Skeletal muscle satellite cell (primary cell): ENCODE data around the gene HOXC9.

Experiments
- H3K27me3 ChIP-seq: 2 replicates; pipeline ENCODE4 v1.7.0; 2013; ENCODE audit warnings: low read length; ENCODE audit not compliant: control insufficient read depth, insufficient read depth
- H3K36me3 ChIP-seq: 2 replicates; pipeline ENCODE4 v1.7.0; 2013; ENCODE audit warnings: mild to moderate bottlenecking, control low read depth, low read length; ENCODE audit not compliant: insufficient read depth
- H3K4me1 ChIP-seq: 2 replicates; pipeline ENCODE4 v1.7.0; 2013; ENCODE audit warnings: low read length; ENCODE audit not compliant: control insufficient read depth, insufficient read depth
- H3K4me2 ChIP-seq: 2 replicates; pipeline ENCODE4 v1.7.0; 2013; ENCODE audit warnings: mild to moderate bottlenecking, low read length
- H3K4me3 ChIP-seq: 2 replicates; pipeline ENCODE4 v1.7.0; 2013; ENCODE audit warnings: low read length
- H3K9ac ChIP-seq: 2 replicates; pipeline ENCODE4 v1.7.0; 2013; ENCODE audit warnings: mild to moderate bottlenecking, low read depth, low read length, moderate library complexity
- H3K9me3 ChIP-seq: replicated peaks from 2 replicates; pipeline ENCODE4 v1.7.0; 2013; ENCODE audit warnings: mild to moderate bottlenecking, control low read depth, low read length

The HOXC9 gene

GRCh38 chr12:53995002-53995377 lies 5.0 kb upstream of the HOXC9 start:
- Histone ChIP-seq H3K9ac (peak overlapping the region; percentile 99), H3K4me2 (peak overlapping the region; percentile 100), H3K27me3 (no peaks in the 10 kb centered on the region), H3K4me3 (peak overlapping the region; percentile 85), H3K4me1 (peaks cover 61% of the 10 kb centered on the region), H3K9me3 (no peaks in the 10 kb centered on the region), H3K36me3 (no peaks in the 10 kb centered on the region)

- H3K4me3 ChIP-seq: peak overlapping the region; percentile 85
- H3K9me3 ChIP-seq: no peaks in the 10 kb centered on the region
- peaks cover 55% of the 10 kb centered on the region for H3K4me1 ChIP-seq
- peak overlapping the region; percentile 100 for H3K4me2 ChIP-seq
- no peaks in the 10 kb centered on the region for H3K27me3 ChIP-seq
- H3K9ac ChIP-seq: peak overlapping the region; percentile 99
- no peaks in the 10 kb centered on the region for H3K36me3 ChIP-seq
These were observed 4.4 kb upstream of the HOXC9 start for GRCh38 chr12:53995378-53996239.

- Histone ChIP-seq H3K4me2 (peak overlapping the region; percentile 100), H3K36me3 (no peaks in the 10 kb centered on the region), H3K27me3 (no peaks in the 10 kb centered on the region), H3K4me3 (peak overlapping the region; percentile 85), H3K9ac (peak overlapping the region; percentile 99), H3K4me1 (peaks cover 53% of the 10 kb centered on the region), H3K9me3 (no peaks in the 10 kb centered on the region)
These were observed 3.4 kb upstream of the HOXC9 start for GRCh38 chr12:53996240-53997203.

GRCh38 chr12:53997204-53998109 lies 2.5 kb upstream of the HOXC9 start:
- H3K36me3 ChIP-seq: peaks cover 2% of the 10 kb centered on the region
- H3K4me2 ChIP-seq: peak overlapping the region; percentile 100
- H3K4me1 ChIP-seq: peaks cover 53% of the 10 kb centered on the region
- no peaks in the 10 kb centered on the region for H3K9me3 ChIP-seq
- H3K9ac ChIP-seq: peak overlapping the region; percentile 99
- no peaks in the 10 kb centered on the region for H3K27me3 ChIP-seq
- H3K4me3 ChIP-seq: peak overlapping the region; percentile 85

GRCh38 chr12:53998110-53998899 lies 1.7 kb upstream of the HOXC9 start:
- H3K4me1 ChIP-seq: peaks cover 52% of the 10 kb centered on the region
- no peaks in the 10 kb centered on the region for H3K27me3 ChIP-seq
- H3K4me3 ChIP-seq: peak overlapping the region; percentile 85
- peak overlapping the region; percentile 99 for H3K9ac ChIP-seq
- peaks cover 8% of the 10 kb centered on the region for H3K36me3 ChIP-seq
- H3K4me2 ChIP-seq: peak overlapping the region; percentile 100
- no peaks in the 10 kb centered on the region for H3K9me3 ChIP-seq

- Histone ChIP-seq H3K9ac (peak overlapping the region; percentile 99), H3K4me2 (peak overlapping the region; percentile 100), H3K36me3 (peaks cover 8% of the 10 kb centered on the region), H3K27me3 (no peaks in the 10 kb centered on the region), H3K4me1 (peaks cover 54% of the 10 kb centered on the region), H3K4me3 (peak overlapping the region; percentile 85), H3K9me3 (no peaks in the 10 kb centered on the region)
These were observed 1.1 kb upstream of the HOXC9 start for GRCh38 chr12:53998900-53999236.

GRCh38 chr12:53999559-54000115 lies 324 bp upstream of the HOXC9 start:
- Histone ChIP-seq H3K4me2 (peak overlapping the region; percentile 100), H3K4me1 (peaks cover 62% of the 10 kb centered on the region), H3K4me3 (peak overlapping the region; percentile 85), H3K27me3 (no peaks in the 10 kb centered on the region), H3K36me3 (peaks cover 13% of the 10 kb centered on the region), H3K9ac (peak overlapping the region; percentile 99), H3K9me3 (no peaks in the 10 kb centered on the region)

- Histone ChIP-seq H3K9ac (peak overlapping the region; percentile 99), H3K9me3 (no peaks in the 10 kb centered on the region), H3K4me3 (peak overlapping the region; percentile 85), H3K27me3 (no peaks in the 10 kb centered on the region), H3K4me2 (peak overlapping the region; percentile 100), H3K4me1 (peaks cover 75% of the 10 kb centered on the region), H3K36me3 (peaks cover 20% of the 10 kb centered on the region)
These were observed 1.6 kb downstream of the HOXC9 start for GRCh38 chr12:54001283-54002187.

GRCh38 chr12:54002278-54002914 lies 2.4 kb downstream of the HOXC9 start:
- Histone ChIP-seq H3K9ac (peak overlapping the region; percentile 99), H3K4me3 (peak overlapping the region; percentile 85), H3K36me3 (peaks cover 20% of the 10 kb centered on the region), H3K9me3 (no peaks in the 10 kb centered on the region), H3K27me3 (no peaks in the 10 kb centered on the region), H3K4me1 (peaks cover 75% of the 10 kb centered on the region), H3K4me2 (peak overlapping the region; percentile 100)
